ENCODE measurements around the gene HUNK.
"Not testable (repeated sequence)": the region's sequence is repeated elsewhere in the genome, so short reads cannot be mapped to it uniquely, and the experiment has no call there.

Gene HUNK

DNA sequence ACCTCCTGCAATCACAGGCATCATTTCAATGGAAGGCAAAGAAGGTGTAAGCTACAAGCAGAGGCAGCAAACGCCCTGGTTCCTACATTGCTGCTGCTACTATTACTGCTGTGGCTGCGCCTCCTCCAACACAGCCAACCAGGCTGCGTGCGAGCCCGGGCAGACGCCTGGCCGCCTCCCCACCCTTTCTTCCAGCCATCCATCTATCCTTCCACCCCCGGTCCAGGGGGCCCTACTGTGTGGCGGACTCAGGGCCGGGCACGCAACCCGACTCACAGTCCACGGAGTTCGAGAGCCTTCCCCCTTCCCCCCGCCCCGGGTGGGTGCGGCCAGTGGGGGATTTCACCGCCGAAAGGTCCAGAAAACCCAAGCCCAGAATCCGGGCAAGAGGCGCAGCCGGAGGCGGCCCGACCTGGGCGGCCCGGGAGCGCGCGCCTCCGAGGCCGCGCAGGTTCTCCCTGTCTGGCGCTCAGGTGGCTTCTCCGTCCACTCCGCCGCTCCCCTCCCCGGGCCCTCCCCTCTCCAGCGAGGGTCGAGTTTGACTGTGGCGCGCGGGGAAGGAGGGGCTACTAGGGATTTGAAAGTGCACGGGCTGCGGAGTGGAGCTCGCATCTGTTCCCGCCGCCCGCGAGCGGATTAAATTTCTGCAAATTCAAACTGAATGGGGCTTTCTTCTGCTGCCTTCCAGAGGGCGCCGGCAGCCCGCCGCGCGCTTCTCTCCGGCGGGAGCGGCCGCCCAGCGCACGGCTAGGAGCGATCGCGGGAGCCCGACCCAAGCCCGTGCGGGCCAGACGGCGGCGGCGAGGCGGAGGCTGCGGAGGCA, at the start of gene HUNK:
HUNK (plus strand) TSS at position 569 of the 823 bp plus-strand sequence. CDS start 655 bp downstream, outside the sequence.
- no peak for DNase-seq

- no peak for DNase-seq
Observed at GRCh38 chr21:31829736-31830472, 42.9 kb upstream of the HUNK start.

DNA sequence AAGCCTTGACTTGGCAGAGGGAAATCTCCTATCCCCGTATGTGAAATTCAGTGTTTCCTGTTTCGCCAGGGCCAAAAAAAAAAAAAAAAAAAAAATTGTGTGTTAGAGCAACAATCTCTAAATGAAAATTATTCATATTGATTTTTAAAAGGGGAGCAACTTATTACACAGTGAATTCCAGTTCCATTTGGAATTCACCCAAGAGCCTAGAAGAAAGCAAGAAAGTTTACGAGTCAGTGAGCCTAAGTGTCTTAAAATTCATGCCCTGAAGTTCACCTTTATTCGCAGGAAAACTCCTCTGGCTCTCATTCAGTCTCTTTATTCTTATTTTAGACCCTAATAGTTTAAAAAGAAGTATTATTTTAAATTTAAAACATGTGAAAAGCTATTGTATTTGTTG, 42.1 kb upstream of the HUNK start:
- no peak for DNase-seq

- no peak for DNase-seq
Observed at GRCh38 chr21:31837041-31837440, 35.8 kb upstream of the HUNK start.

GRCh38 chr21:31837618-31838390, 35.0 kb upstream of the HUNK start:
- peak in 1 of 2 donors; percentile 12 for DNase-seq

DNA sequence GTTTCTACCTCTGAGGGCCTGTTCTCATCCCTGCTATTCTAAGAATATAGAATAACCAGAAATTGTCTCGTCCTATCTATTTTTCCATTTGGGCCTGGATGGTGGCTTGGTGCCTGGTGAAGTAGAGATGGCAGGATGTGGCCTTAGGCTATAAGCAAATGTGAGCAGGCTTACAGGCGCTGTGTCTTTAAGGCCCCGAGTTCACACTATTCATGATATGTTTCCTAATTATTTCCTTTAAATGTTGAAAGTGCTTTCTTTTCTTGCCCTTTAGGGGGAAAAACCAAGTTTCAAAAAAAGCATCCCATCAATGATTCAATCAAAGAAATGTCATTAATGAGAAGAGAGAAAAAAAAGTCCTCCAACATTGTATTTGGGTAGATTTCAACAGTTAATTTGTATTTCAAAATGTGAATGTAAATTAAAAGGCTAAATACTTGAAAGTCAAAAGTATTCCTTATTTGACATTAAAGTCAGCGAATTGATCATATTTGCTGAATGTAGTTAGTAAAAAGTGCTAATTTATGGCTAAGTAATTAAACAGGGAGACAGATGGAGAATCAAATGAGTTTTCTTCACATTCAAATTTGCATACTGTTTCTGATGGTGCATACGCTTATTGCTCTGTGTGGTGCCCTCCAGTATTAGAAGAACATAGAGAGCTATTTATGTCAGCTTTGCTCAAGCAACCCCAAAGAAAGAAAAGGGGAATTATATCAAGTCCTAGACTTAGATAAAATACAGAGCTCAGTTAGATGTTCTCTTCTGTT, 34.0 kb upstream of the HUNK start:
- no peak for DNase-seq

DNA sequence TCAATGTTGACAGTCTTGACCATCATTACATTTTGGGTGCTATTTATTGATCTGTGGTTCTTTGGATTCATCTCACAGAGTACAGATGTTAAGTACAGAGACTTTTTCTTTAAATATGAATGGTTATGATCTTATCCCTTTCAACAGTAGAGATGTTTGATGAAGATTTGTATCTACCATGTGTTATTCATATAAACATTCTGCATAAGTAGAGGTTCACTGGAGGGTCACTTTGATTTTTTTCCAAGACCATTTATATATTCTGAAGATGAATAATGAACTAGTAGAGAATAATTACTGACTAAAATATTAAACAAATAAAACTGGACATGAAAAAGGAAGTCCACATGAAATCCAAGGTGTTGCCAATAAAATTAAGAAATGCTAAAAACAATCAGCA, 28.6 kb upstream of the HUNK start:
- DNase-seq = no peak

DNA sequence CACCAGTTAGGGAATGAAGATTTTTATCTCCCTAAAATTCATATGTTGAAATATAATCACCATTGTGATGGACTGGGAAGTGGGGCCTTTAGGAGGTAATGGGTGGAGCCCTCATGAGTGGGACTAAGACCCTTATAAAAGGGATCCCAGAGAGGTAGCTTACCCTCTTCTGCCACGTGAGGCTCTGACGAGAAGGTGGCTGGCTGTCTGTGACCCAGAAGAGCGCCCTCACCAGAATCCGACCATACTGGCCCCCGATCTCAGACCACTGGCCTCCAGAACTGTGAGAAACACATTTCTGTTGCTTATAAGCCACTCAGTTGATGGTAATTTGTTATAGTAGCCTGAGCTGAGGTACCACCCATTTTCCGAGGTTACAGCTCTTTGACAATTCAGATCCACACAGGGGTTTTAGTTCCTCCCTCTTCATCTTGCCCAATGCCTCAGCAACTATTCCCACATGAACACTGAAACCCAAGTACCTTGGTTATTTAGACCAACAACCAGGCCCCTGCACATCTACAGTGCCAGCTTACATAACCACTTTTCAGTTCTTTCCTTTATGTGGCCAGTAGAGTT, 27.6 kb upstream of the HUNK start:
- DNase-seq = no peak

DNA sequence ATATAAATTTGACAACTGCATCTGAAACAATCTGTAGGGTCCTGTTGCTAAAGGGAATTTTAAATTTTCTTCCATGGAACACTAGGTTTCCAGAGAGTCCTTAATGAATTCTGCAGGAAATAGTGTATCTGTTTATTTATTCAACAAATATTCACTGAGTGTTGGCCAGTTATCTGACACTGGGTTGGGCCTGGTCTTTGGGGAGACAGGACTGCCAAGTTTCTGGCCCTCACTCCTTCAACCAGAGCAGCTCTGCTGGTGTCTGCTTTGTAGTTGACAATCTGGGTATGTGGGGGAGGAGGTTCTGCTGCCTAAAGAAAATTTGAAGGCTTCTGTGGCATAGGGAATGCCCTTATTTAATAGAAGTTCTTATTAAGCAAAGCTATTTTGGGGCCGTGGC, 26.1 kb upstream of the HUNK start:
- DNase-seq = no peak

GRCh38 chr21:31847761-31848160, 25.1 kb upstream of the HUNK start:
- no peak for DNase-seq

- no peak for DNase-seq
Observed at GRCh38 chr21:31848326-31848985, 24.4 kb upstream of the HUNK start.

GRCh38 chr21:31850886-31851285, 21.9 kb upstream of the HUNK start:
- no peak for DNase-seq

- no peak for DNase-seq
Observed at GRCh38 chr21:31855180-31855579, 17.6 kb upstream of the HUNK start.

- DNase-seq = no peak
Observed at GRCh38 chr21:31857096-31857495, 15.7 kb upstream of the HUNK start.

- DNase-seq = not testable (repeated sequence)
Observed at GRCh38 chr21:31857631-31858030, 15.2 kb upstream of the HUNK start.

GRCh38 chr21:31860851-31861250, 12.0 kb upstream of the HUNK start:
- no peak for DNase-seq

DNA sequence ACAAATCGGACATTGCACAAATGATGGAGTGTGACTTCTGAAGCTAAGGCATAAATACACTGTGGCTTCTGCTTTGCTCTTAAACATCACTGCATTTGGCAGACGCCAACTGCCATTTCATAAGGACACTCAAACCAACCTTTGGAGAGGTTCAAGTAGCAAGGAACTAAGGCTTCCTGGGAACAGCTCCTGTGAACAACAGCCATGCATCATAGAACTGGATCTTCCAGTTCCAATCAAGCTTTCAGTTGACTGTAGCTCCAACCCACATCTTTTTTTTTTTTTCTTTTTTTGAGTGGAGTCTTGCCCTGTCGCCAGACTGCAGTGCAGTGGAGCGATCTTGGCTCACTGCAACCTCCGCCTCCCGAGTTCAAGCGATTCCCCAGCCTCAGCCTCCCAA, 10.7 kb upstream of the HUNK start:
- no peak for DNase-seq

- DNase-seq = no peak
Observed at GRCh38 chr21:31865429-31865970, 7.3 kb upstream of the HUNK start.

DNA sequence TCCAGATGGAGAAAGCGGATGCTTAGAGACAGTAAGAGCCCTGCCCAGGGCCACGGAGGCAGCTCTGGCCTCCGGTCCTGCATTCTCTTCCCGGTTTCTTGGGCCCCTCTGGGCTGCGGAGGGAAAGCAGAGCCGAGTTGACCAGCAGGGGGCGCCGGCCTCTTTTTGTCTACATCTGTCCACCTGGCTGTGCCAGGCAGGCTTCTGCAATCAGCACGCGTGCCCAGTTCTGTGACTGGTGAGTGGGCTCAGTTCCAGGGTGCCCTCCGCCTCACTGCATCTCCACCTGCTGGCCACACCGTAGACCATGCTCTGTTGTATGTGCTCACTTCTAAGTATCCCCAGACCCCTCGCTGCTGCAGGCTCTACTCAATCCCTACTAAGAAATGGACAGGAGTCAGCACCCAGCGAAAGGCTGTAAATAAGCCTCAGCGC, 6.7 kb upstream of the HUNK start:
- DNase-seq = peak; percentile 51 to 54

- no peak for DNase-seq
Observed at GRCh38 chr21:31869750-31870149, 3.1 kb upstream of the HUNK start.

DNA sequence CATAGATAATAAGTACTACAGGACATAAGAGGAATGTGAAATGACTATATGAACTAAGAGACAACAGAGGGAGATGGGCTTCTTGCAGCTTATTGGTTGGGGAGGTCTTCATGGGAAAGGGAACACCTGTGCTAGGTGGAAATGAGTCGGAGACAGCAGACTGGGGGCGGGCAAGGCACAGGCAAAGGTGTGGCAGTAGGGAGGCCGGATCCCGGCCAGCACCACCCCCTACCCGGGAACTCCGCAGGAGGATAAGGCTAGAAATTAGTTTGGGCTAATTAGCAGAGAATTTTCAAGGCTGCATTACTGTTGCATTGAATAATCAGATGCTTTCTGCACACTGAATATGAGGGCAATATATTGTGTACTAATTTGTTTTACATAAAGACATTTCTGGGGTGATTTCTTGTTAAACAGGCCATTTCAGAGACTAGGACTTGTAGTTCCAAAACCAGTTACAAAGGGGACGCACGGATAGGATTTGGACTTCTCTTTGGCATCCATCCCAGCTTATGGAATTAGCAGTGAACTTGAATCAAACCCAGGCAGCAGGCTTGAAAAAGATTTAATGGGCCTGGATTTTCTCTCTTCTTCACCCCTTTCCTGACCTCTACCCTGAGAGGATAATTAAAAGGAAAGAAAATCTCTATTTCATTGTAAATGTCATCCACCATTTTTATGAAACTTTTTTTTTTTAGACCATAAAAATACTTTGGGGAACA, 2.2 kb upstream of the HUNK start:
- DNase-seq = no peak

Data from CD4-positive, alpha-beta T cell treated with Interleukin-4 for 1 hour (primary cell).